Neural progenitor cell (in vitro differentiated cells): Measurements from ENCODE around the gene CHST9. TPM values are rescaled to one million over a fixed set of nuclear protein-coding genes. Genes with fewer than 3 reads are reported as not detected.

Experiments used
- DNase-seq: peaks from one replicate; pipeline ENCODE4 v3.0.0-alpha.2; 2016; ENCODE audit warnings: low spot score
- H2AFZ ChIP-seq: fragments of 200-600 bp; sonication (generic); replicated peaks from 2 replicates; pipeline ENCODE4 v1.6.1; 2016; ENCODE audit warnings: antibody characterized with exemption
- H3F3A ChIP-seq: fragments of 200-600 bp; sonication (generic); 2 replicates; pipeline ENCODE4 v1.6.1; 2016; ENCODE audit warnings: antibody characterized with exemption, low read depth
- H3K27ac ChIP-seq: fragments of 200-600 bp; sonication (generic); 2 replicates; pipeline ENCODE4 v1.5.1; 2016; ENCODE audit warnings: mild to moderate bottlenecking
- H3K27me3 ChIP-seq: fragments of 200-600 bp; sonication (generic); 2 replicates; pipeline ENCODE4 v1.6.1; 2016; ENCODE audit warnings: mild to moderate bottlenecking, moderate library complexity
- H3K36me3 ChIP-seq: fragments of 200-600 bp; sonication (generic); 2 replicates; pipeline ENCODE4 v1.5.1; 2016
- H3K4me1 ChIP-seq: fragments of 200-600 bp; sonication (generic); 2 replicates; pipeline ENCODE4 v1.6.1; 2016; ENCODE audit warnings: mixed run types
- H3K4me2 ChIP-seq: fragments of 200-600 bp; sonication (generic); 2 replicates; pipeline ENCODE4 v1.6.1; 2016
- H3K4me3 ChIP-seq: fragments of 200-600 bp; sonication (generic); 2 replicates; pipeline ENCODE4 v1.5.1; 2016
- H3K79me2 ChIP-seq: fragments of 200-600 bp; sonication (generic); 2 replicates; pipeline ENCODE4 v1.6.1; 2016; ENCODE audit warnings: low read depth
- H3K9ac ChIP-seq: fragments of 200-600 bp; sonication (generic); 2 replicates; pipeline ENCODE4 v1.6.1; 2016
- H3K9me3 ChIP-seq: fragments of 200-600 bp; sonication (generic); 2 replicates; pipeline ENCODE4 v1.5.1; 2016; ENCODE audit warnings: low read depth
- H4K20me1 ChIP-seq: fragments of 200-600 bp; sonication (generic); 2 replicates; pipeline ENCODE4 v1.6.1; 2016; ENCODE audit warnings: low read depth
- H3K27ac Mint-ChIP-seq: 3 replicates; pipeline ENCODE4 v1.8.0; 2021; ENCODE audit warnings: mixed read lengths
- H3K27me3 Mint-ChIP-seq: 2 replicates; pipeline ENCODE4 v1.8.0; 2022; ENCODE audit warnings: low read depth, mild to moderate bottlenecking, inconsistent platforms, moderate library complexity, mixed read lengths; ENCODE audit not compliant: insufficient read depth
- H3K36me3 Mint-ChIP-seq: 3 replicates; pipeline ENCODE4 v1.8.0; 2021; ENCODE audit warnings: mixed read lengths
- H3K4me1 Mint-ChIP-seq: 3 replicates; pipeline ENCODE4 v1.8.0; 2021; ENCODE audit warnings: mixed read lengths
- H3K4me3 Mint-ChIP-seq: 3 replicates; pipeline ENCODE4 v1.8.0; 2021; ENCODE audit warnings: mild to moderate bottlenecking, moderate library complexity, mixed read lengths
- H3K9me3 Mint-ChIP-seq: 3 replicates; pipeline ENCODE4 v1.8.0; 2020; ENCODE audit warnings: mixed read lengths
- CTCF ChIP-seq: fragments of 200-600 bp; sonication (generic); IDR thresholded peaks from 2 replicates; pipeline ENCODE4 v1.5.1; 2017; ENCODE audit warnings: antibody characterized with exemption, mild to moderate bottlenecking
- EZH2 ChIP-seq: fragments of 200-600 bp; sonication (generic); IDR thresholded peaks from 2 replicates; pipeline ENCODE4 v1.6.1; 2017; ENCODE audit warnings: antibody characterized with exemption, mild to moderate bottlenecking, moderate library complexity
- EZH2phosphoT487 ChIP-seq: fragments of 200-600 bp; sonication (generic); IDR thresholded peaks from 2 replicates; pipeline ENCODE4 v1.6.1; 2017; ENCODE audit warnings: antibody characterized with exemption
- total RNA-seq: library from RNA; depleted of rRNA; stranded (reverse); fragments of >200 nt; gene quantifications from 2 replicates; pipeline ENCODE4 v1.2.3, GENCODE V29; 2015; ENCODE audit warnings: low replicate concordance

The CHST9 gene
- total RNA-seq, 1 donor from 2014 or later: 1.3 TPM

GRCh38 chr18:27113358-27113757 is 71.8 kb downstream of the CHST9 start:
- no peak for DNase-seq
- Mint-ChIP-seq H3K27ac (no peak overlapping the region), H3K27me3 (peaks cover 2% of the 10 kb centered on the region), H3K4me3 (no peak overlapping the region), H3K36me3 (peaks cover 2% of the 10 kb centered on the region), H3K9me3 (peaks cover 10% of the 10 kb centered on the region), H3K4me1 (peaks cover 6% of the 10 kb centered on the region)
- Histone ChIP-seq H3K36me3 (no peaks in the 10 kb centered on the region), H3K4me2 (no peak overlapping the region), H2AFZ (no peak overlapping the region), H3K27ac (no peak overlapping the region), H3K4me3 (no peak overlapping the region), H3K4me1 (no peaks in the 10 kb centered on the region), H4K20me1 (no peaks in the 10 kb centered on the region), H3K9me3 (no peaks in the 10 kb centered on the region), H3K27me3 (no peaks in the 10 kb centered on the region), H3K9ac (no peak overlapping the region), H3K79me2 (no peaks in the 10 kb centered on the region), H3F3A (no peaks in the 10 kb centered on the region)
- TF ChIP-seq CTCF (no peak), EZH2 (no peak), EZH2phosphoT487 (no peak)

GRCh38 chr18:27110319-27110718 is 74.8 kb downstream of the CHST9 start:
- Histone ChIP-seq H4K20me1 (no peaks in the 10 kb centered on the region), H3K9me3 (no peaks in the 10 kb centered on the region), H3K9ac (no peak overlapping the region), H3K4me2 (no peak overlapping the region), H3K4me3 (no peak overlapping the region), H3K27me3 (no peaks in the 10 kb centered on the region), H2AFZ (no peak overlapping the region), H3K27ac (no peak overlapping the region), H3K79me2 (no peaks in the 10 kb centered on the region), H3K4me1 (peaks cover 13% of the 10 kb centered on the region), H3K36me3 (no peaks in the 10 kb centered on the region), H3F3A (no peaks in the 10 kb centered on the region)
- H3K9me3 Mint-ChIP-seq: peaks cover 10% of the 10 kb centered on the region
- TF ChIP-seq EZH2phosphoT487 (no peak), CTCF (no peak), EZH2 (no peak)
- H3K36me3 Mint-ChIP-seq: peaks cover 2% of the 10 kb centered on the region
- H3K4me3 Mint-ChIP-seq: no peak overlapping the region
- H3K27me3 Mint-ChIP-seq: peaks cover 2% of the 10 kb centered on the region
- DNase-seq: no peak
- no peak overlapping the region for H3K27ac Mint-ChIP-seq
- H3K4me1 Mint-ChIP-seq: peaks cover 16% of the 10 kb centered on the region

GRCh38 chr18:27109451-27109850 is 75.7 kb downstream of the CHST9 start:
- Histone ChIP-seq H3K4me1 (peaks cover 21% of the 10 kb centered on the region), H3K36me3 (no peaks in the 10 kb centered on the region), H3K9me3 (no peaks in the 10 kb centered on the region), H4K20me1 (no peaks in the 10 kb centered on the region), H2AFZ (no peak overlapping the region), H3K27me3 (no peaks in the 10 kb centered on the region), H3K4me3 (no peak overlapping the region), H3F3A (no peaks in the 10 kb centered on the region), H3K9ac (no peak overlapping the region), H3K79me2 (no peaks in the 10 kb centered on the region), H3K4me2 (no peak overlapping the region), H3K27ac (no peak overlapping the region)
- DNase-seq: no peak
- Mint-ChIP-seq H3K36me3 (peaks cover 2% of the 10 kb centered on the region), H3K27ac (no peak overlapping the region), H3K4me1 (peaks cover 21% of the 10 kb centered on the region), H3K27me3 (peaks cover 2% of the 10 kb centered on the region), H3K9me3 (peaks cover 10% of the 10 kb centered on the region), H3K4me3 (peak overlapping the region; percentile 16)
- TF ChIP-seq CTCF: no peak
- no peak for TF ChIP-seq EZH2
- no peak for TF ChIP-seq EZH2phosphoT487
